ENCODE measurements around the gene CEP350.

The CEP350 gene

GRCh38 chr1:180061019-180061418 lies 106.4 kb downstream of the CEP350 start:
- no peak for DNase-seq (ENCODE audit: low read depth)

- no peak for DNase-seq (ENCODE audit: low read depth)
These were observed 107.9 kb downstream of the CEP350 start for GRCh38 chr1:180062452-180062971.

- DNase-seq (ENCODE audit: low read depth) = no peak
These were observed 110.8 kb downstream of the CEP350 start for GRCh38 chr1:180065408-180065807.

- DNase-seq (ENCODE audit: low read depth) = no peak
These were observed 111.5 kb downstream of the CEP350 start for GRCh38 chr1:180066150-180066549.

GRCh38 chr1:180070286-180070685 lies 115.7 kb downstream of the CEP350 start:
- no peak for DNase-seq (ENCODE audit: low read depth)

GRCh38 chr1:180071759-180072158 lies 117.1 kb downstream of the CEP350 start:
- DNase-seq (ENCODE audit: low read depth) = no peak

- no peak for DNase-seq (ENCODE audit: low read depth)
These were observed 125.8 kb downstream of the CEP350 start for GRCh38 chr1:180080439-180080838.

GRCh38 chr1:180081474-180081873 lies 126.9 kb downstream of the CEP350 start:
- DNase-seq (ENCODE audit: low read depth) = no peak

GRCh38 chr1:180083164-180083563 lies 128.6 kb downstream of the CEP350 start:
- no peak for DNase-seq (ENCODE audit: low read depth)

- DNase-seq (ENCODE audit: low read depth) = no peak
These were observed 130.3 kb downstream of the CEP350 start for GRCh38 chr1:180084867-180085266.

- no peak for DNase-seq (ENCODE audit: low read depth)
These were observed 130.7 kb downstream of the CEP350 start for GRCh38 chr1:180085331-180085730.

- no peak for DNase-seq (ENCODE audit: low read depth)
These were observed 138.5 kb downstream of the CEP350 start for GRCh38 chr1:180092931-180093650.

- no peak for DNase-seq (ENCODE audit: low read depth)
These were observed 140.2 kb downstream of the CEP350 start for GRCh38 chr1:180094705-180095295.

- no peak for DNase-seq (ENCODE audit: low read depth)
These were observed 142.1 kb downstream of the CEP350 start for GRCh38 chr1:180096584-180097325.

GRCh38 chr1:180097326-180097605 lies 142.7 kb downstream of the CEP350 start:
- DNase-seq (ENCODE audit: low read depth) = no peak

- DNase-seq (ENCODE audit: low read depth) = no peak
These were observed 146.8 kb downstream of the CEP350 start for GRCh38 chr1:180101411-180101810.

- no peak for DNase-seq (ENCODE audit: low read depth)
These were observed 149.2 kb downstream of the CEP350 start for GRCh38 chr1:180103819-180104218.

- no peak for DNase-seq (ENCODE audit: low read depth)
These were observed 157.5 kb downstream of the CEP350 start for GRCh38 chr1:180112091-180112490.

GRCh38 chr1:180112984-180113647 lies 158.5 kb downstream of the CEP350 start:
- DNase-seq (ENCODE audit: low read depth) = no peak

GRCh38 chr1:180114396-180114945 lies 159.9 kb downstream of the CEP350 start:
- no peak for DNase-seq (ENCODE audit: low read depth)

GRCh38 chr1:180116964-180117763 lies 162.6 kb downstream of the CEP350 start:
- no peak for DNase-seq (ENCODE audit: low read depth)

GRCh38 chr1:180117764-180118116 lies 163.1 kb downstream of the CEP350 start:
- no peak for DNase-seq (ENCODE audit: low read depth)

All from activated T-cell treated with anti-CD3 and anti-CD28 coated beads for 1 hour (primary cell).